Fibroblast of skin of scalp (primary cell): ENCODE measurements around the gene PNN.

Experiments used
- DNase-seq: peaks from one replicate; pipeline ENCODE4 v3.0.0-alpha.2; 2013

The PNN gene

DNA sequence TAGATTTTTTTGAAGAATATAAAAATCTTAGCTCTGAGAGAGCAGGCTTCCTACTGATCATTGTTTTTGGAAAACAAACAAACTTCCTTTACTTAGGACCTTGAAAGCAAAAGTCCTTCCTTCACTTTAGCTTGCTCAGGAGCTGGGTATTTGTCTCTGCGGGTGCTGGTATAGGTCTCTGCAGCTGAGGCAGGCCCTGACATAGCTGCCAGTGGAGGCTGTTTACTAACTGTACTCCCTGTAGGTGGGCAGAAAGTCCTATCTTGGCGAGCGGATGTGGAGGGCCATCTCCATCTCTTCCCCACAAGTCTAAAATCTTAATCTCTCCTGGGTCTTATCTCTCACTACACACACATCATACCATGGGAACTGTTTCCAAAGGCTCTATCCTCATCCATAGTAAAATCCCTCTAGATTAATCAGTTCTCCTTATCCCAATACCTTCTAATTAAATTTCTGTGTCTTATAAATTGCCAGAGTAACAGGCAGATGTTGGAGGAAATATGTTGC, 54.6 kb downstream of the PNN start:
- no peak for DNase-seq

- DNase-seq = peak; percentile 19
These were observed 55.5 kb downstream of the PNN start for GRCh38 chr14:39230416-39231035.

DNA sequence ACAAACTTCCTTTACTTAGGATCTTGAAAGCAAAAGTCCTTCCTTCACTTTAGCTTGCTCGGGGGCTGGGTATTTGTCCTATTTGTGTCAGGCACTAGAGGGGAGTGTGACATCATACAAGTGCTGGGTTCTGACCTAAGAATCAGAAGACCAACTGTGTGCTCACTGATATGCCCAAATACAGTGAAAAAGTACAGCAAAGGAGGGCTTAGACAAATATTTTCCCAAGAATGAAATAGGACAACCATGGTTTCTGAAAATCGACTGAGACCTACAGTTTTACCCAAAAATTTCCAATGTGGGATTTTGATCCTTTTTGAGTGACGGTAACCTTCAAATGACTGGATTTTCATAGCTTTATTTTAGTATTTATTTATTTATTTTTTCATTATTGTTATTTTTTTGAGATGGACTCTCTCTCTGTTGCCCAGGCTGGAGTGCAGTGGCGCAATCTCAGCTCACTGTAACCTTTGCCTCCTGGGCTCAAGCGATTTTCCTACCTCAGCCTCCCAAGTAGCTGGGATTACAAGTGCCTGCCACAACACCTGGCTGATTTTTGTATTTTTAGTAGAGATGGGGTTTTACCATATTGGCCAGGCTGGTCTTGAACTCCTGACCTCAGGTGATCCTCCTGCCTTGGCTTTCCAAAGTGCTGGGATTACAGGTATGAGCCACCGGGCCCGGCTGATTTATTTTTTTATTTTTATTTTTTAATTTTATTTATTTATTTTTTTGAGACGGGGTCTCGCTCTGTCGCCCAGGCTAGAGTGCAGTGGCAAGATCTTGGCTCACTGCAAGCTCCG, 56.9 kb downstream of the PNN start:
- DNase-seq = peak; percentile 52
